Ishikawa (cell line): ENCODE data around the gene TC2N.

Experiments used
- CEBPB ChIP-seq: IDR thresholded peaks from 2 replicates; pipeline ENCODE4 v1.6.1; 2012
- CREB1 ChIP-seq: IDR thresholded peaks from 2 replicates; pipeline ENCODE4 v1.6.1; 2012; ENCODE audit warnings: low read depth
- EGR1 ChIP-seq: IDR thresholded peaks from 2 replicates; pipeline ENCODE4 v1.6.1; 2012
- EP300 ChIP-seq: IDR thresholded peaks from 2 replicates; pipeline ENCODE4 v1.6.1; 2012; ENCODE audit warnings: borderline replicate concordance
- FOXM1 ChIP-seq: IDR thresholded peaks from 2 replicates; pipeline ENCODE4 v1.6.1; 2012; ENCODE audit warnings: low read depth, borderline replicate concordance
- MAX ChIP-seq: IDR thresholded peaks from 2 replicates; pipeline ENCODE4 v1.6.1; 2012
- NFIC ChIP-seq: IDR thresholded peaks from 2 replicates; pipeline ENCODE4 v1.6.1; 2012
- RAD21 ChIP-seq: IDR thresholded peaks from 2 replicates; pipeline ENCODE4 v1.6.1; 2012; ENCODE audit warnings: low read depth
- REST ChIP-seq: IDR thresholded peaks from 2 replicates; pipeline ENCODE4 v1.6.1; 2012; ENCODE audit warnings: low read depth, mild to moderate bottlenecking
- TAF1 ChIP-seq: IDR thresholded peaks from 2 replicates; pipeline ENCODE4 v1.6.1; 2012; ENCODE audit warnings: low read depth, mild to moderate bottlenecking
- TCF12 ChIP-seq: IDR thresholded peaks from 2 replicates; pipeline ENCODE4 v1.6.1; 2012; ENCODE audit warnings: low read depth
- TEAD4 ChIP-seq: IDR thresholded peaks from 2 replicates; pipeline ENCODE4 v1.6.1; 2012
- USF1 ChIP-seq: IDR thresholded peaks from 2 replicates; pipeline ENCODE4 v1.6.1; 2012
- YY1 ChIP-seq: IDR thresholded peaks from 2 replicates; pipeline ENCODE4 v1.6.1; 2012; ENCODE audit warnings: low read depth
- ZBTB7A ChIP-seq: IDR thresholded peaks from 2 replicates; pipeline ENCODE4 v1.6.1; 2012; ENCODE audit warnings: low read depth

TC2N gene

GRCh38 chr14:91743305-91743653 lies 124.1 kb downstream of the TC2N start:
- TF ChIP-seq FOXM1 (no peak), EGR1 (no peak), EP300 (no peak), MAX (no peak), TEAD4 (no peak), RAD21 (no peak), REST (no peak), TCF12 (no peak), ZBTB7A (no peak), TAF1 (no peak), YY1 (no peak), CEBPB (no peak), NFIC (no peak), CREB1 (no peak), USF1 (no peak)

- no peak for TF ChIP-seq ZBTB7A
- no peak for TF ChIP-seq TCF12
- TF ChIP-seq EGR1, result no peak
- no peak for TF ChIP-seq TAF1
- no peak for TF ChIP-seq YY1
- no peak for TF ChIP-seq RAD21
- no peak for TF ChIP-seq CREB1
- no peak for TF ChIP-seq USF1
- no peak for TF ChIP-seq TEAD4
- TF ChIP-seq REST, result no peak
- TF ChIP-seq CEBPB, result no peak
- TF ChIP-seq FOXM1, result no peak
- no peak for TF ChIP-seq MAX
- TF ChIP-seq NFIC, result no peak
- TF ChIP-seq EP300, result no peak
These were observed 124.6 kb downstream of the TC2N start for GRCh38 chr14:91742621-91743304.

- no peak for TF ChIP-seq MAX
- no peak for TF ChIP-seq EGR1
These were observed 129.7 kb downstream of the TC2N start for GRCh38 chr14:91737619-91738018.

GRCh38 chr14:91732859-91733477 lies 134.4 kb downstream of the TC2N start:
- TF ChIP-seq RAD21, result no peak
- TF ChIP-seq TCF12, result no peak
- no peak for TF ChIP-seq USF1
- no peak for TF ChIP-seq TAF1
- no peak for TF ChIP-seq CREB1
- TF ChIP-seq MAX, result no peak
- TF ChIP-seq FOXM1, result no peak
- no peak for TF ChIP-seq EGR1
- no peak for TF ChIP-seq ZBTB7A
- no peak for TF ChIP-seq NFIC
- no peak for TF ChIP-seq EP300
- no peak for TF ChIP-seq YY1
- no peak for TF ChIP-seq CEBPB

- TF ChIP-seq TEAD4 (no peak), MAX (no peak), NFIC (no peak), EP300 (no peak), EGR1 (no peak), CREB1 (no peak), YY1 (no peak), FOXM1 (no peak), CEBPB (no peak), TAF1 (no peak), REST (no peak), RAD21 (no peak), ZBTB7A (no peak), USF1 (no peak), TCF12 (no peak)
These were observed 134.9 kb downstream of the TC2N start for GRCh38 chr14:91732439-91732838.
